Activated naive CD8-positive, alpha-beta T cell treated with anti-CD3 and anti-CD28 coated beads, Interleukin-2, amount 10 ng/mL, durations not matched to agents 7 days and 5 days (primary cell): ENCODE results near the gene CHN2. TPM values are rescaled to one million over a fixed set of nuclear protein-coding genes. Genes with fewer than 3 reads are reported as not detected.

Source experiments
- ATAC-seq: fragments of 150-1000 bp; cut with Tn5 transposase; one replicate; pipeline ENCODE4 v1.10.0; 2021; ENCODE audit warnings: low read depth, moderate library complexity
- POLR2A ChIA-PET: fragments of 350-600 bp; sonication (Branson Sonifier 250); formaldehyde crosslinking; loops from one replicate; lab custom pipeline; 2021; ENCODE audit warnings: antibody characterized with exemption; lab: Charles Lee
- DNase-seq: peaks from one replicate; pipeline ENCODE4 v3.0.0; 2021
- H3K27ac Mint-ChIP-seq: one replicate; pipeline ENCODE4 v1.8.0; 2022; ENCODE audit warnings: mild to moderate bottlenecking, mixed read lengths
- H3K27me3 Mint-ChIP-seq: one replicate; pipeline ENCODE4 v1.8.0; 2022; ENCODE audit warnings: mild to moderate bottlenecking, moderate library complexity, mixed read lengths
- H3K36me3 Mint-ChIP-seq: one replicate; pipeline ENCODE4 v1.8.0; 2021; ENCODE audit warnings: mild to moderate bottlenecking, mixed read lengths
- H3K4me1 Mint-ChIP-seq: one replicate; pipeline ENCODE4 v1.8.0; 2021; ENCODE audit warnings: mixed read lengths
- H3K4me3 Mint-ChIP-seq: one replicate; pipeline ENCODE4 v1.8.0; 2022; ENCODE audit warnings: mild to moderate bottlenecking, moderate library complexity, mixed read lengths
- H3K9me3 Mint-ChIP-seq: one replicate; pipeline ENCODE4 v1.8.0; 2021; ENCODE audit warnings: mixed read lengths
- total RNA-seq, 2 experiments: library from RNA; stranded (reverse); gene quantifications; one replicate each; pipeline ENCODE4 v1.2.3, GENCODE V29; 2021

The CHN2 gene
- total RNA-seq, 2 experiments from 2014 or later, result 6.5 to 7.2 TPM

GRCh38 chr7:29292886-29293658 is 98.5 kb downstream of the CHN2 start:
- H3K4me1 Mint-ChIP-seq, result no peaks in the 10 kb centered on the region
- H3K9me3 Mint-ChIP-seq, result no peaks in the 10 kb centered on the region
- ATAC-seq (no peak), DNase-seq (no peak)
- no peak overlapping the region for H3K27ac Mint-ChIP-seq
- POLR2A ChIA-PET, result no interaction called here
- H3K36me3 Mint-ChIP-seq, result no peaks in the 10 kb centered on the region
- H3K4me3 Mint-ChIP-seq, result no peak overlapping the region
- H3K27me3 Mint-ChIP-seq, result peaks cover 12% of the 10 kb centered on the region

GRCh38 chr7:29296421-29296820 is 101.8 kb downstream of the CHN2 start:
- Mint-ChIP-seq H3K4me3 (no peak overlapping the region), H3K4me1 (no peaks in the 10 kb centered on the region)
- ATAC-seq, result no peak

GRCh38 chr7:29297194-29297890 is 102.8 kb downstream of the CHN2 start:
- Mint-ChIP-seq H3K4me1 (no peaks in the 10 kb centered on the region), H3K36me3 (no peaks in the 10 kb centered on the region), H3K4me3 (no peak overlapping the region), H3K9me3 (no peaks in the 10 kb centered on the region), H3K27me3 (peaks cover 13% of the 10 kb centered on the region), H3K27ac (no peak overlapping the region)
- DNase-seq (no peak), ATAC-seq (no peak)
- POLR2A ChIA-PET, result no interaction called here

More at GRCh38 chr7:29296421-29296820, 101.8 kb downstream of the CHN2 start:
- DNase-seq, result no peak
- POLR2A ChIA-PET, result no interaction called here
- no peaks in the 10 kb centered on the region for H3K9me3 Mint-ChIP-seq
- H3K36me3 Mint-ChIP-seq, result no peaks in the 10 kb centered on the region
- no peak overlapping the region for H3K27ac Mint-ChIP-seq
- H3K27me3 Mint-ChIP-seq, result peaks cover 10% of the 10 kb centered on the region

- DNase-seq (no peak), ATAC-seq (no peak)
- Mint-ChIP-seq H3K27ac (no peak overlapping the region), H3K36me3 (no peaks in the 10 kb centered on the region), H3K9me3 (no peaks in the 10 kb centered on the region), H3K4me1 (no peaks in the 10 kb centered on the region), H3K27me3 (peaks cover 13% of the 10 kb centered on the region), H3K4me3 (no peak overlapping the region)
- POLR2A ChIA-PET, result no interaction called here
These were observed 104.5 kb downstream of the CHN2 start for GRCh38 chr7:29299086-29299485.

GRCh38 chr7:29300026-29300480 is 105.5 kb downstream of the CHN2 start:
- Mint-ChIP-seq H3K4me1 (no peaks in the 10 kb centered on the region), H3K9me3 (no peaks in the 10 kb centered on the region), H3K27ac (no peak overlapping the region), H3K4me3 (no peak overlapping the region), H3K27me3 (peaks cover 16% of the 10 kb centered on the region), H3K36me3 (no peaks in the 10 kb centered on the region)
- no peak for DNase-seq
- no peak for ATAC-seq
- POLR2A ChIA-PET, result no interaction called here

GRCh38 chr7:29300649-29301048 is 106.1 kb downstream of the CHN2 start:
- Mint-ChIP-seq H3K27ac (no peak overlapping the region), H3K36me3 (no peaks in the 10 kb centered on the region), H3K4me3 (no peak overlapping the region), H3K27me3 (peaks cover 17% of the 10 kb centered on the region), H3K9me3 (no peaks in the 10 kb centered on the region), H3K4me1 (no peaks in the 10 kb centered on the region)
- no peak for DNase-seq
- no peak for ATAC-seq
- POLR2A ChIA-PET, result no interaction called here

- no peak for DNase-seq
- Mint-ChIP-seq H3K9me3 (no peaks in the 10 kb centered on the region), H3K27ac (no peak overlapping the region), H3K4me1 (no peaks in the 10 kb centered on the region), H3K36me3 (no peaks in the 10 kb centered on the region), H3K4me3 (no peak overlapping the region), H3K27me3 (peaks cover 17% of the 10 kb centered on the region)
- POLR2A ChIA-PET, result no interaction called here
- ATAC-seq, result no peak
These were observed 108.3 kb downstream of the CHN2 start for GRCh38 chr7:29302666-29303395.

- ATAC-seq, result no peak
- POLR2A ChIA-PET, result no interaction called here
These were observed 110.2 kb downstream of the CHN2 start for GRCh38 chr7:29304756-29305155.

GRCh38 chr7:29306319-29306991 is 111.9 kb downstream of the CHN2 start:
- peaks cover 1% of the 10 kb centered on the region for H3K9me3 Mint-ChIP-seq
- H3K36me3 Mint-ChIP-seq, result no peaks in the 10 kb centered on the region
- H3K4me3 Mint-ChIP-seq, result no peak overlapping the region
- peaks cover 8% of the 10 kb centered on the region for H3K27me3 Mint-ChIP-seq
- ATAC-seq, result no peak
- no peak for DNase-seq
- H3K27ac Mint-ChIP-seq, result no peak overlapping the region
- POLR2A ChIA-PET, result no interaction called here
- H3K4me1 Mint-ChIP-seq, result no peaks in the 10 kb centered on the region

More at GRCh38 chr7:29304756-29305155, 110.2 kb downstream of the CHN2 start:
- Mint-ChIP-seq H3K4me1 (no peaks in the 10 kb centered on the region), H3K27me3 (peaks cover 15% of the 10 kb centered on the region), H3K27ac (no peak overlapping the region), H3K9me3 (no peaks in the 10 kb centered on the region), H3K4me3 (no peak overlapping the region), H3K36me3 (no peaks in the 10 kb centered on the region)
- no peak for DNase-seq

GRCh38 chr7:29308424-29308823 is 113.8 kb downstream of the CHN2 start:
- no peaks in the 10 kb centered on the region for H3K36me3 Mint-ChIP-seq
- POLR2A ChIA-PET, result no interaction called here
- no peak overlapping the region for H3K4me3 Mint-ChIP-seq

GRCh38 chr7:29309041-29309854 is 114.7 kb downstream of the CHN2 start:
- POLR2A ChIA-PET, result no interaction called here
- Mint-ChIP-seq H3K4me1 (no peaks in the 10 kb centered on the region), H3K4me3 (no peak overlapping the region), H3K9me3 (peaks cover 1% of the 10 kb centered on the region), H3K27ac (no peak overlapping the region), H3K27me3 (peaks cover 14% of the 10 kb centered on the region), H3K36me3 (peaks cover 2% of the 10 kb centered on the region)
- no peak for ATAC-seq
- no peak for DNase-seq

More at GRCh38 chr7:29308424-29308823, 113.8 kb downstream of the CHN2 start:
- Mint-ChIP-seq H3K9me3 (peaks cover 1% of the 10 kb centered on the region), H3K4me1 (no peaks in the 10 kb centered on the region), H3K27me3 (peaks cover 11% of the 10 kb centered on the region), H3K27ac (no peak overlapping the region)
- no peak for ATAC-seq
- no peak for DNase-seq

- H3K27ac Mint-ChIP-seq, result no peak overlapping the region
- H3K36me3 Mint-ChIP-seq, result peaks cover 2% of the 10 kb centered on the region
- POLR2A ChIA-PET, result no interaction called here
- peaks cover 16% of the 10 kb centered on the region for H3K27me3 Mint-ChIP-seq
- ATAC-seq (no peak), DNase-seq (no peak)
- H3K4me1 Mint-ChIP-seq, result no peaks in the 10 kb centered on the region
- H3K4me3 Mint-ChIP-seq, result no peak overlapping the region
- H3K9me3 Mint-ChIP-seq, result peaks cover 1% of the 10 kb centered on the region
These were observed 116.0 kb downstream of the CHN2 start for GRCh38 chr7:29310625-29311024.
